GM23338 (cell line): Measurements from ENCODE around the gene HORMAD2. TPM values are rescaled to one million over a fixed set of nuclear protein-coding genes. Genes with fewer than 3 reads are reported as not detected.
A peak's percentile ranks its signal among the peaks of the same experiment; 100 is the strongest.

ENCODE experiments used
- ATAC-seq: fragments of 200-7000 bp; cut with Tn5 transposase; 3 replicates; pipeline ENCODE4 v1.9.1; 2020
- DNase-seq: peaks from one replicate; pipeline ENCODE4 v3.0.0-alpha.2; 2015; ENCODE audit warnings: low spot score
- H2AFZ ChIP-seq: fragments of 200-600 bp; sonication (generic); 2 replicates; pipeline ENCODE4 v1.8.0; 2016; ENCODE audit warnings: antibody characterized with exemption, mild to moderate bottlenecking, moderate library complexity
- H3F3A ChIP-seq: fragments of 200-600 bp; sonication (generic); replicated peaks from 2 replicates; pipeline ENCODE4 v1.8.0; 2017; ENCODE audit warnings: antibody characterized with exemption, mixed run types, low read depth
- H3K27ac ChIP-seq: fragments of 200-600 bp; sonication (generic); 2 replicates; pipeline ENCODE4 v1.6.1; 2016; ENCODE audit warnings: low read depth
- H3K27me3 ChIP-seq: fragments of 200-600 bp; sonication (generic); 2 replicates; pipeline ENCODE4 v1.8.0; 2016; ENCODE audit warnings: mild to moderate bottlenecking, mixed run types, moderate library complexity; ENCODE audit not compliant: insufficient read depth
- H3K36me3 ChIP-seq: fragments of 200-600 bp; sonication (generic); 2 replicates; pipeline ENCODE4 v1.8.0; 2016; ENCODE audit warnings: mild to moderate bottlenecking; ENCODE audit not compliant: insufficient read depth
- H3K4me1 ChIP-seq: fragments of 200-600 bp; sonication (generic); 2 replicates; pipeline ENCODE4 v1.8.0; 2016; ENCODE audit warnings: mild to moderate bottlenecking, moderate library complexity; ENCODE audit not compliant: insufficient read depth
- H3K4me2 ChIP-seq: fragments of 200-600 bp; sonication (generic); 2 replicates; pipeline ENCODE4 v1.7.1; 2017; ENCODE audit warnings: mixed run types
- H3K4me3 ChIP-seq: fragments of 200-600 bp; sonication (generic); 2 replicates; pipeline ENCODE4 v1.6.1; 2016; ENCODE audit warnings: mixed run types
- H3K79me2 ChIP-seq: fragments of 200-600 bp; sonication (generic); replicated peaks from 2 replicates; pipeline ENCODE4 v1.8.0; 2017; ENCODE audit warnings: mild to moderate bottlenecking; ENCODE audit not compliant: insufficient read depth
- H3K9me2 ChIP-seq: fragments of 200-600 bp; sonication (generic); 2 replicates; pipeline ENCODE4 v1.8.0; 2017; ENCODE audit not compliant: insufficient read depth
- H4K20me1 ChIP-seq: fragments of 200-600 bp; sonication (generic); replicated peaks from 2 replicates; pipeline ENCODE4 v1.8.0; 2017; ENCODE audit warnings: mild to moderate bottlenecking; ENCODE audit not compliant: insufficient read depth
- H3K27ac Mint-ChIP-seq: 2 replicates; pipeline ENCODE4 v1.8.0; 2020; ENCODE audit warnings: inconsistent platforms, mild to moderate bottlenecking, moderate library complexity, mixed read lengths
- H3K27me3 Mint-ChIP-seq: 3 replicates; pipeline ENCODE4 v1.8.0; 2022; ENCODE audit warnings: low read depth, mild to moderate bottlenecking, moderate library complexity, mixed read lengths, inconsistent platforms; ENCODE audit not compliant: insufficient read depth, poor library complexity
- H3K36me3 Mint-ChIP-seq: 3 replicates; pipeline ENCODE4 v1.8.0; 2021; ENCODE audit warnings: low read depth, mild to moderate bottlenecking, inconsistent platforms, moderate library complexity, mixed read lengths
- H3K4me1 Mint-ChIP-seq: 3 replicates; pipeline ENCODE4 v1.8.0; 2020; ENCODE audit warnings: mild to moderate bottlenecking, inconsistent platforms, mixed read lengths
- H3K4me3 Mint-ChIP-seq: 3 replicates; pipeline ENCODE4 v1.8.0; 2021; ENCODE audit warnings: moderate library complexity, mild to moderate bottlenecking, inconsistent platforms, mixed read lengths
- H3K9me3 Mint-ChIP-seq: 3 replicates; pipeline ENCODE4 v1.8.0; 2020; ENCODE audit warnings: moderate library complexity, mild to moderate bottlenecking, inconsistent platforms, mixed read lengths
- CREB1 ChIP-seq: fragments of 250-450 bp; sonication (Bioruptor Pico); IDR thresholded peaks from 2 replicates; pipeline ENCODE4 v1.5.0; 2020; ENCODE audit warnings: low read depth, mild to moderate bottlenecking, moderate library complexity
- CTCF ChIP-seq, 2 experiments: fragments of 200-600 bp in 1 of 2; sonication (generic) in 1 of 2; conservative IDR thresholded peaks; 2 replicates each; pipeline versions ENCODE4 v1.5.1 to v1.6.1; 2016 to 2017; ENCODE audit warnings: antibody characterized with exemption in 2 of 2, low read depth in 2 of 2, mild to moderate bottlenecking in 2 of 2, moderate library complexity in 1 of 2
- ETS1 ChIP-seq: IDR thresholded peaks from 2 replicates; pipeline ENCODE4 v1.6.1; 2016; ENCODE audit warnings: antibody characterized with exemption
- EZH2 ChIP-seq: fragments of 200-600 bp; sonication (generic); IDR thresholded peaks from one replicate; pipeline ENCODE4 v1.8.0; 2017; ENCODE audit warnings: antibody characterized with exemption, mild to moderate bottlenecking, low read depth; ENCODE audit not compliant: unreplicated experiment
- EZH2phosphoT487 ChIP-seq: fragments of 200-600 bp; sonication (generic); IDR thresholded peaks from one replicate; pipeline ENCODE4 v1.8.1; 2018; ENCODE audit warnings: antibody characterized with exemption; ENCODE audit not compliant: unreplicated experiment
- JUNB ChIP-seq: IDR thresholded peaks from one replicate; pipeline ENCODE4 v1.6.1; 2016; ENCODE audit warnings: antibody characterized with exemption; ENCODE audit not compliant: unreplicated experiment
- POLR2AphosphoS5 ChIP-seq: IDR thresholded peaks from 2 replicates; pipeline ENCODE4 v1.6.1; 2016; ENCODE audit warnings: antibody characterized with exemption, low read depth
- REST ChIP-seq: IDR thresholded peaks from one replicate; pipeline ENCODE4 v1.6.1; 2018; ENCODE audit warnings: antibody characterized with exemption; ENCODE audit not compliant: unreplicated experiment
- STAT1 ChIP-seq: IDR thresholded peaks from one replicate; pipeline ENCODE4 v1.6.1; 2016; ENCODE audit warnings: antibody characterized with exemption; ENCODE audit not compliant: unreplicated experiment
- ZNF331 ChIP-seq: fragments of 250-450 bp; sonication (Bioruptor Pico); IDR thresholded peaks from 2 replicates; pipeline ENCODE4 v1.5.0; 2020; ENCODE audit warnings: low read depth, mild to moderate bottlenecking, moderate library complexity
- polyA plus RNA-seq: library from polyadenylated mRNA; unstranded; fragments of >200 nt; fragmentation: Nextera tagmentation; extraction: Ambion mirVana; gene quantifications from 2 replicates; pipeline ENCODE4 v1.2.1, GENCODE V29; 2016
- total RNA-seq: library from RNA; depleted of rRNA; stranded (reverse); fragments of >200 nt; shearing (Covaris generic); gene quantifications from 2 replicates; pipeline ENCODE4 v1.2.3, GENCODE V29; 2014

Gene HORMAD2
- total and polyA plus RNA-seq, 2 experiments from 2014 or later, result 0.40 TPM; not detected in 1

GRCh38 chr22:30206944-30207343 lies 126.7 kb downstream of the HORMAD2 start (continued):
- TF ChIP-seq ZNF331 (no peak), CREB1 (CRISPR knock-in tag) (no peak), POLR2AphosphoS5 (no peak), CTCF (conservative IDR thresholded peaks at IDR 0.05; ENCODE audit: low read depth in 2 of 2) (no peak), EZH2phosphoT487 (no peak), JUNB (no peak), ETS1 (no peak), EZH2 (no peak), STAT1 (no peak), REST (no peak)

GRCh38 chr22:30208631-30209603 lies 128.7 kb downstream of the HORMAD2 start:
- Histone ChIP-seq H3F3A (no peaks in the 10 kb centered on the region), H3K4me3 (no peak overlapping the region), H3K27me3 (no peaks in the 10 kb centered on the region), H3K9me2 (no peaks in the 10 kb centered on the region), H3K27ac (no peak overlapping the region), H2AFZ (peak overlapping the region; percentile 47; the same call in 1 of the 2 replicates), H3K4me1 (peaks cover 3% of the 10 kb centered on the region; the same call in 1 of the 2 replicates), H3K4me2 (no peak overlapping the region), H3K79me2 (no peaks in the 10 kb centered on the region), H3K36me3 (no peaks in the 10 kb centered on the region), H4K20me1 (no peaks in the 10 kb centered on the region)
- ATAC-seq (no peak), DNase-seq (no peak)
- no peaks in the 10 kb centered on the region; the same call in 2 of the 3 replicates for H3K9me3 Mint-ChIP-seq
- H3K36me3 Mint-ChIP-seq, result no peaks in the 10 kb centered on the region
- no peak overlapping the region for H3K27ac Mint-ChIP-seq
- peaks cover 25% of the 10 kb centered on the region for H3K4me1 Mint-ChIP-seq
- peaks cover 8% of the 10 kb centered on the region for H3K27me3 Mint-ChIP-seq
- no peak for TF ChIP-seq JUNB
- no peak for TF ChIP-seq CREB1 (CRISPR knock-in tag)
- H3K4me3 Mint-ChIP-seq, result no peak overlapping the region; the same call in 2 of the 3 replicates
